Measurements from ENCODE around the gene SOX18. TPM values are rescaled to one million over a fixed set of nuclear protein-coding genes. Genes with fewer than 3 reads are reported as not detected.
"Not testable (repeated sequence)": the region's sequence is repeated elsewhere in the genome, so short reads cannot be mapped to it uniquely, and the experiment has no call there.

The SOX18 gene
- total RNA-seq, 2 donors from 2014 or later = 8.9 to 9.1 TPM

DNA sequence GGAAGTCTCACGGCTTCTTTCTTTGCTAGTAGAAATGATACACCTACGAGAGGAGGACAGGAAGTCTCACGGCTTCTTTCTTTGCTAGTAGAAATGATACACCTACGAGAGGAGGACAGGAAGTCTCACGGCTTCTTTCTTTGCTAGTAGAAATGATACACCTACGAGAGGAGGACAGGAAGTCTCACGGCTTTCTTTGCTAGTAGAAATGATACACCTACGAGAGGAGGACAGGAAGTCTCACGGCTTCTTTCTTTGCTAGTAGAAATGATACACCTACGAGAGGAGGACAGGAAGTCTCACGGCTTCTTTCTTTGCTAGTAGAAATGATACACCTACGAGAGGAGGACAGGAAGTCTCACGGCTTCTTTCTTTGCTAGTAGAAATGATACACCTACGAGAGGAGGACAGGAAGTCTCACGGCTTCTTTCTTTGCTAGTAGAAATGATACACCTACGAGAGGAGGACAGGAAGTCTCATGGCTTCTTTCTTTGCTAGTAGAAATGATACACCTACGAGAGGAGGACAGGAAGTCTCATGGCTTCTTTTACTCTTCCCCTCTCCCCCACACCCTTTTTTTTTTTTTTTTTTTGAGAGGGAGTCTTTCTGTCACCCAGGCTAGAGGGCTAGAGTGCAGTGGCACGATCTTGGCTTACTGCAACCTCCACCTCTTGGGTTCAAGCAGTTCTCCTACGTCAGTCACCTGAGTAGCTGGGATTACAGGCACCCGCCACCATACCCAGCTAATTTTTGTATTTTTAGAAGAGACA lies 36.9 kb downstream of the SOX18 start:
- intact Hi-C loops (cut with DNase I, micrococcal nuclease); ATAC-seq: not testable (repeated sequence)

DNA sequence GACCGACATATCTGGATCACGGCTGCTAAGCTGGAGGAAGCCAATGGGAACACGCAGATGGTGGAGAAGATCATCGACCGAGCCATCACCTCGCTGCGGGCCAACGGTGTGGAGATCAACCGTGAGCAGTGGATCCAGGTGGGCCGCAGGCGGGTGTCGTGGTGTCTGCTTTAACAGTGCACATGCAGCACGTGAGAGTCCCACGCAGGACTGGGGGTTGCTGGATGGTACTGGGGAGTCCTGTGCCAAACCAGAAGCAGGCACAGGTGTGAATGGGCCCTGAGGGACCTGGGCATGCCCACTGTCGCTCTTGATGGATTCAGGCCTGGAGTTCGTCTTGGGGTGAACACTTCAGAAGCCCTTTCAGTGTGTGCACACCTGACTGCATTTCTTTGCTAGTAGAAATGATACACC lies 38.1 kb downstream of the SOX18 start:
- intact Hi-C loops (cut with DNase I, micrococcal nuclease) = no loop called here
- no peak for DNase-seq
- ATAC-seq = no peak

More for the DNA sequence above, 36.9 kb downstream of the SOX18 start:
- DNase-seq = not testable (repeated sequence)

DNA sequence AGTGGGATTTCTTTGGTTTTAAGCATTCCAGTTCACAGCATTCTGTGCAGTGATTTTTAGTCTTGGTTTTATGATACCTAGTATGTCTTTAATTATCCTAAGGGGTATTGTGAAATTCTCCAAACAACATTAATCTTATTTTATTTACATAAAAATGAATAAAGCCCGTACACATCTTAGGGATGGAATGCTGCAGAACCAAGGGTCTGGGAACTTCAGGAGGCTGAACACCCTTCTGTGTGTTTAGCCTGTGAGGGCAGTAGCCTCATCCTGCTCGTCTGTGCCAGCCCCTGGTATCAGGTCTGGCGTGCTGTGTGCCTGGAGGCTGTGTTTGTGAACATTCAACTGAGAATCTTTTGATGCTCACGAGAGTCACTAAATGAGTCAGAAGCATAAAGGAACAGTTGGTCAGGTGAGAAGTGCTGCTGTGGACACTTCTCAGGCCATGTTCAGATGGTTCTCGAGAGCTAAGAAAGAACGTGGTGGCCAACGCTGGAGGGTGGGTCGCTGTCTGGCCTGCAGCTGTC lies 38.7 kb downstream of the SOX18 start:
- ATAC-seq (no peak), DNase-seq (no peak)
- intact Hi-C loops (cut with DNase I, micrococcal nuclease) = no loop called here

DNA sequence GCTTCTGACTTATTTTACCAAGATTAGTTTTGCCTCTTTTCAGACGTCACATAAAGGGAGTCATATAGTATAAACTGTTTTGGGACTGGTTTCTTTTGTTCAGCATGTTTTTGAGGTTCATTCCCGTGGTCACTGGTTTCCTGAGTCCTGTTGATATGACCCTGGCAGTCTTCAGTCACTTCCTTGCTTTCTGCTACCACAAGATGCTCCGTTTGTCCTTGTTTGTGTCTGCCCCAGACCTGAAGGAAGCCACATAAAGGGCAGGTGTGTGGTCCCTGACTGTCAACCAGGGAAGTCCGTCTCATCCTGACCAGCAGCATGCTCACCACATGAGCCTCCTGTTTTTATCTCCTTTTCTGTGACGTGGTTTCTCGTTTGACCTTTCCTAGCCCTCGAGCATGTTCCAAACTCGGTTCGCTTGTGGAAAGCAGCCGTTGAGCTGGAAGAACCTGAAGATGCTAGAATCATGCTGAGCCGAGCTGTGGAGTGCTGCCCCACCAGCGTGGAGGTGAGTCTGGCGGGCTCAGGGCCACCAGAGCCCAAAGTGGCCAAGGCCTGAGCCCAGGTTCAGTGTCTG lies 39.5 kb downstream of the SOX18 start:
- intact Hi-C loops (cut with DNase I, micrococcal nuclease) = no loop called here
- no peak for DNase-seq
- no peak for ATAC-seq

DNA sequence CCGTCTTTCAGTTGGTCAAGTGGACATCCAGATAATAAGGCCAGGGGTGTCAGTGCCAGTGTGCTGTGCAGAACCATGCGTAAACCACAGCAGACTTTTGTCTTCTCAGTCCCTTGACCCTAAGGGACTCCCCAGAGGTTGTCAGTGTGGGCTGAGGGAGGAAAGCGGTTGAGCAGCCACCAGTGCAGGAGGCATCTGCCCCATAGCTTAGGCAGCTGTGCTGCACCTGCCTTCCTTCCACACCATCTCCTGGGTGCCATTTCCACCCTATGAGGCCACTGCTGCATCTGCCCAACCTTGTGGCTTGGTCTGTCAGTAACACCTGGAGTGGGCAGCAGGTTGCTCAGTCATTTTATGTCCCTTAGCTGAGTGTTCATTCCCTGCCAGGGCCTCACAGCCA lies 42.5 kb downstream of the SOX18 start:
- intact Hi-C loops (cut with DNase I, micrococcal nuclease) = no loop called here
- DNase-seq = no peak
- no peak for ATAC-seq

- no peak for ATAC-seq
- intact Hi-C loops (cut with DNase I, micrococcal nuclease) = no loop called here
- no peak for DNase-seq
These were observed 42.9 kb downstream of the SOX18 start for GRCh38 chr20:64006490-64006889.

- intact Hi-C loops (cut with DNase I, micrococcal nuclease) = no loop called here
- no peak for ATAC-seq
These were observed 44.0 kb downstream of the SOX18 start for GRCh38 chr20:64005394-64005793.

GRCh38 chr20:64003960-64004725 lies 45.3 kb downstream of the SOX18 start:
- DNase-seq (no peak), ATAC-seq (peak; percentile 49)
- intact Hi-C loops (cut with DNase I, micrococcal nuclease) = no loop called here

More at GRCh38 chr20:64005394-64005793, 44.0 kb downstream of the SOX18 start:
- DNase-seq = no peak

GRCh38 chr20:64001607-64002011 lies 47.8 kb downstream of the SOX18 start:
- ATAC-seq (peak; percentile 45), DNase-seq (no peak)
- intact Hi-C loops (cut with DNase I, micrococcal nuclease) = no loop called here

DNA sequence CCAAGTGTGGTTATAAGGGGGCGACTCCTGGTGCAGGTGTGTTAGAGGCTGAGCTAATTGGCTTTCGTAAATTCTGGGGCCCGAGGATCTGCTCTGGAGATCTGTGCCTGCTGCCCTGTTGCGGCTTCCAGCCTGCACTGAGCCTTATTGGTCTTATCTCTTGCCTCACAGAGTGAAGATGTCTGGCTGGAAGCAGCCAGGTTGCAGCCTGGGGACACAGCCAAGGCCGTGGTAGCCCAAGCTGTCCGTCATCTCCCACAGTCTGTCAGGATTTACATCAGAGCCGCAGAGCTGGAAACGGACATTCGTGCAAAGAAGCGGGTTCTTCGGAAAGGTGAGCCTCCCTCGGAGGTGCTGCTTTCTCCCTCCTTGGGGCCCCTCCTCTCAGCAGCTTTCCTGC lies 48.5 kb downstream of the SOX18 start:
- ATAC-seq (no peak), DNase-seq (no peak)
- intact Hi-C loops (cut with DNase I, micrococcal nuclease) = no loop called here

Small RNA genes lying within 50 kb of the gene (microRNA-seq; reads per million reads assigned to microRNA genes)
- 0 to 0.53 reads per million in 2 donors for gene MIR6813

Other genes starting within 250 kb of the SOX18 start
- 1 to 10 TPM; 3.0 to 5.6 TPM for gene ZBTB46, start 218.4 kb downstream of the SOX18 start, total RNA-seq
- not detected for gene ABHD16B, start 188.1 kb downstream of the SOX18 start, total RNA-seq
- gene TPD52L2, start 184.4 kb downstream of the SOX18 start, total RNA-seq = 10 to 100 TPM; 49.5 to 58.5 TPM
- 10 to 100 TPM; 55.3 to 79.4 TPM for gene DNAJC5, start 154.5 kb downstream of the SOX18 start, total RNA-seq
- gene UCKL1, start 93.2 kb downstream of the SOX18 start, total RNA-seq = 10 to 100 TPM; 41.7 to 44.8 TPM
- 1 to 10 TPM; 1.3 to 2.9 TPM for gene ZNF512B, start 79.7 kb downstream of the SOX18 start, total RNA-seq
- gene SAMD10, start 70.0 kb downstream of the SOX18 start, total RNA-seq = 1 to 10 TPM; 5.8 to 9.5 TPM
- 10 to 100 TPM; 51.7 to 51.8 TPM for gene PRPF6, start 68.5 kb downstream of the SOX18 start, total RNA-seq
- 1 to 10 TPM in 1 of 2 donors, under 1 TPM in 1; 0.67 to 1.7 TPM for gene C20orf204, start 13.5 kb downstream of the SOX18 start, total RNA-seq
- 1 to 10 TPM; 7.9 to 9.9 TPM for gene TCEA2, start 13.6 kb upstream of the SOX18 start, total RNA-seq
- gene RGS19, start 29.9 kb upstream of the SOX18 start, total RNA-seq = 1 to 10 TPM; 3.4 to 5.9 TPM
- gene OPRL1, start 30.4 kb upstream of the SOX18 start, total RNA-seq = under 1 TPM; 0.15 to 0.17 TPM
- not detected for gene LKAAEAR1, start 34.8 kb upstream of the SOX18 start, total RNA-seq
- not detected for gene NPBWR2, start 57.9 kb upstream of the SOX18 start, total RNA-seq
- under 1 TPM; 0.06 to 0.11 TPM for gene MYT1, start 114.8 kb upstream of the SOX18 start, total RNA-seq
- gene PCMTD2, start 206.1 kb upstream of the SOX18 start, total RNA-seq = 10 to 100 TPM; 26.1 to 33.8 TPM

Measured in left colon (tissue), 2 donors.